Heart right ventricle (tissue), 16 donors: ENCODE results near the gene SLC39A6. TPM values are rescaled to one million over a fixed set of nuclear protein-coding genes. Genes with fewer than 3 reads are reported as not detected.
"Not testable (repeated sequence)": the region's sequence is repeated elsewhere in the genome, so short reads cannot be mapped to it uniquely, and the experiment has no call there.

Experiments used
- ATAC-seq, 8 donors: fragments of 200-7000 bp; cut with Tn5 transposase; one replicate each; pipeline ENCODE4 v1.9.1; 2020; ENCODE audit warnings: mild to moderate bottlenecking in 8 of 8, moderate library complexity in 8 of 8, moderate number of reproducible peaks in 1 of 8
- DNase-seq, 2 donors: peaks; one replicate each; pipeline ENCODE4 v3.0.0-alpha.2; 2020
- H3K27ac ChIP-seq, 10 donors: fragments of 200-600 bp; sonication (generic) in 2 of 10; one replicate each; pipeline versions ENCODE4 v1.5.0 to v1.8.0; 2020 to 2022; ENCODE audit warnings: mild to moderate bottlenecking in 3 of 10
- H3K27me3 ChIP-seq, 7 donors: fragments of 200-600 bp; one replicate each; pipeline ENCODE4 v1.8.0; 2021 to 2022; ENCODE audit warnings: mild to moderate bottlenecking in 2 of 7
- H3K36me3 ChIP-seq, 9 donors: fragments of 200-600 bp; sonication (generic) in 1 of 9; one replicate each; pipeline versions ENCODE4 v1.5.0 to v1.8.0; 2020 to 2022; ENCODE audit warnings: mild to moderate bottlenecking in 2 of 9
- H3K4me1 ChIP-seq, 9 donors: fragments of 200-600 bp; sonication (generic) in 1 of 9; one replicate each; pipeline versions ENCODE4 v1.5.0 to v1.8.0; 2020 to 2022; ENCODE audit warnings: mild to moderate bottlenecking in 4 of 9
- H3K4me3 ChIP-seq, 10 donors: fragments of 200-600 bp; sonication (generic) in 2 of 10; one replicate each; pipeline versions ENCODE4 v1.5.0 to v1.8.0; 2020 to 2022; ENCODE audit warnings: mild to moderate bottlenecking in 7 of 10, moderate library complexity in 2 of 10
- H3K9me3 ChIP-seq, 11 donors: fragments of 200-600 bp in 10 of 11; sonication (generic) in 2 of 11; one replicate each; pipeline versions ENCODE4 v1.5.0 to v1.8.0; 2013 to 2022; ENCODE audit warnings: mild to moderate bottlenecking in 2 of 11, control low read depth in 1 of 11, moderate library complexity in 1 of 11
- CTCF ChIP-seq, 9 donors: fragments of 200-600 bp; sonication (generic) in 2 of 9; IDR thresholded peaks; one replicate each; pipeline versions ENCODE4 v1.5.0 to v1.8.0; 2021 to 2022; ENCODE audit warnings: antibody characterized with exemption in 9 of 9, mild to moderate bottlenecking in 5 of 9, moderate library complexity in 1 of 9
- WGBS, 2 donors: extraction: QIAGEN DNeasy Blood & Tissue Kit; methylation state at CpG; one replicate each; pipeline ENCODE4 v1.1.7; 2013; ENCODE audit warnings: inconsistent platforms in 1 of 2; 5-methylcytosine and 5-hydroxymethylcytosine counted together
- intact Hi-C, 10 donors: fragments of 100-400 bp; cut with DNase I; formaldehyde crosslinking; loops; one replicate each; pipeline versions ENCODE4 v1.11.1 to v1.14.2; 2022
- polyA plus RNA-seq, 2 donors: library from polyadenylated mRNA; stranded (reverse); fragments of 200-250 nt; gene quantifications; one replicate each; pipeline ENCODE4 v1.2.3, GENCODE V29; 2013
- total RNA-seq, 10 donors: library from RNA; stranded (reverse); fragmentation: NEBNext Ultra II Directional in 3 of 10; extraction: Animal tissue kit (Norgen Biotek cat#: 25700) in 3 of 10; gene quantifications; one replicate each; pipeline versions ENCODE4 v1.2.1 to v1.2.4, GENCODE V29; 2021 to 2023
- donor health status: Arrhythmogenic right ventricular cardiomyopathy.
- donor health status: ischemic (EF 13 %, LVEDD 7.1; RV severe dilation, severe dysfunction).
- donor health status: healthy with polysubstance abuse.
- donor health status: DM: no; HTN: yes; CAD: no.
- donor health status: DM: no; HTN: no; CAD: no.
- donor health status: ischemic (EF 25% LVEDD 6.9; RV normal size, moderate dysfunction).
- donor health status: ischemic (EF 25% LVEDD 5.7; RV mildly dilated, moderate dysfunction).
- donor health status: healthy.
- donor health status: DM: yes; HTN: yes; CAD: no.
- donor health status: Ischemic cardiomyopathy.
- donor health status: ischemic (EF 35%, LVEDD 5.7; RV mildly dilated, moderate dysfunction).
- donor health status: nonischemic (EF 11% LVEDD 7.7; RV severe dilation, severe dysfunction).
- donor health status: DM: yes; HTN: yes; CAD: no.
- donor health status: PGD.
- donor health status: ischemic (EF 29% LVEDD 5.4; RV normal size, mild dysfunction).
- donor health status: nonischemic (EF 23%, LVEDD 6.1; RV moderate dilation, normal function).

The SLC39A6 gene
- total and polyA plus RNA-seq, 12 donors = 3.5 to 18.4 (median 12.7) TPM

GRCh38 chr18:36074435-36074834, 54.7 kb downstream of the SLC39A6 start:
- ATAC-seq = no peak

GRCh38 chr18:36073676-36074075, 55.5 kb downstream of the SLC39A6 start:
- Histone ChIP-seq H3K27me3 (peaks cover 0 to 20% (median 10%) of the 10 kb centered on the region in 7 donors), H3K4me1 (no peaks in the 10 kb centered on the region), H3K9me3 (no peaks in the 10 kb centered on the region), H3K4me3 (no peak overlapping the region), H3K27ac (no peak overlapping the region), H3K36me3 (no peaks in the 10 kb centered on the region)
- ATAC-seq (no peak), DNase-seq (no peak)
- TF ChIP-seq CTCF (IDR thresholded peaks at IDR 0.05) = no peak
- 87 to 88% methylated on average over 1 of the region's 1 CpG for whole genome bisulfite sequencing, 2 donors
- intact Hi-C loops = no loop called here

More at GRCh38 chr18:36074435-36074834, 54.7 kb downstream of the SLC39A6 start:
- Histone ChIP-seq H3K9me3 (no peaks in the 10 kb centered on the region), H3K36me3 (no peaks in the 10 kb centered on the region), H3K4me1 (no peaks in the 10 kb centered on the region), H3K27ac (no peak overlapping the region), H3K27me3 (peaks cover 0 to 20% (median 10%) of the 10 kb centered on the region in 7 donors), H3K4me3 (no peak overlapping the region)
- intact Hi-C loops = no loop called here
- TF ChIP-seq CTCF (IDR thresholded peaks at IDR 0.05) = no peak
- DNase-seq = no peak
- 84 to 87% methylated on average over 4 of the region's 4 CpGs for WGBS, 2 donors

- intact Hi-C loops, H3K27ac ChIP-seq, H3K36me3 ChIP-seq, DNase-seq, ATAC-seq, H3K4me1 ChIP-seq, H3K4me3 ChIP-seq, H3K9me3 ChIP-seq: not testable (repeated sequence)
- H3K27me3 ChIP-seq = peaks cover 0 to 20% (median 10%) of the 10 kb centered on the region in 7 donors
- WGBS, 2 donors = 95 to 97% methylated on average over 8 of the region's 8 CpGs
Measured at GRCh38 chr18:36072406-36072805, 56.7 kb downstream of the SLC39A6 start.

GRCh38 chr18:36067055-36067957, 61.8 kb downstream of the SLC39A6 start, which contains the start of gene RPRD1A:
Gene RPRD1A, minus strand, starts transcription at chr18:36067559. Its CDS starts 155 bp downstream, at chr18:36067404.
- intact Hi-C loops = loop anchor here in 6 of 10 donors (2.0 to 10.0 kb wide), 5 partner anchors 35 to 95 kb away; partner anchors contain the start of genes ELP2 (in 4 of the 6), SLC39A6 (in 4 of the 6) and RMP24 (in 2 of the 6)
- 1% methylated on average over 64 to 66 of the region's 66 CpGs for WGBS, 2 donors
- Histone ChIP-seq H3K36me3 (no peaks in the 10 kb centered on the region), H3K27ac (peak within 1 kb of the TSS; percentile 16 to 94 (median 90)), H3K27me3 (peaks cover 0 to 14% (median 0%) of the 10 kb centered on the region in 7 donors), H3K4me3 (peak within 1 kb of the TSS; percentile 80 to 98 (median 87)), H3K4me1 (peaks cover 0 to 32% (median 16%) of the 10 kb centered on the region in 9 donors), H3K9me3 (no peaks in the 10 kb centered on the region)
- peak; percentile 97 to 100 (median 98) for ATAC-seq
- TF ChIP-seq CTCF (IDR thresholded peaks at IDR 0.05) = peak in 2 of 9 donors; percentile 9 to 11
- peak; percentile 98 for DNase-seq
